ENCODE data around the gene SLC22A7. TPM values are rescaled to one million over a fixed set of nuclear protein-coding genes. Genes with fewer than 3 reads are reported as not detected.
A peak's percentile ranks its signal among the peaks of the same experiment; 100 is the strongest.

Gene SLC22A7
- total RNA-seq, 2 donors from 2014 or later: not detected

GRCh38 chr6:43269273-43270007, 28.6 kb upstream of the SLC22A7 start:
- H3K4me3 Mint-ChIP-seq: peak overlapping the region; percentile 25
- peak; percentile 68 for DNase-seq
- peaks cover 44% of the 10 kb centered on the region for H3K4me1 Mint-ChIP-seq
- H3K4me1 ChIP-seq (ENCODE audit: control insufficient read depth, insufficient read depth, low read length): peaks cover 9% of the 10 kb centered on the region
- no peak overlapping the region for H3K27ac Mint-ChIP-seq
- no peak for TF ChIP-seq CTCF (conservative IDR thresholded peaks at IDR 0.05)
- H3K9ac ChIP-seq (ENCODE audit: extremely low read depth, low read length, poor library complexity, severe bottlenecking): no peak overlapping the region
- WGBS, 2 experiments (ENCODE audit: insufficient coverage in 1 of 2, insufficient read length in 1 of 2): 15 to 36% methylated on average over 12 to 44 of the region's 44 CpGs
- peaks cover 32% of the 10 kb centered on the region for H3K27me3 ChIP-seq (ENCODE audit: control insufficient read depth, insufficient read depth, low read length, poor library complexity, severe bottlenecking)
- H3K36me3 ChIP-seq (ENCODE audit: control insufficient read depth, insufficient read depth, low read length): no peaks in the 10 kb centered on the region
- no peak overlapping the region for H3K27ac ChIP-seq (ENCODE audit: low read depth, low read length)
- H3K27me3 Mint-ChIP-seq (ENCODE audit: insufficient read depth): peaks cover 56% of the 10 kb centered on the region
- no peak overlapping the region for H3K4me3 ChIP-seq (ENCODE audit: low read length)
- no peaks in the 10 kb centered on the region for H3K9me3 Mint-ChIP-seq
- no peaks in the 10 kb centered on the region for H3K9me3 ChIP-seq (ENCODE audit: control insufficient read depth, low read length)
- no peaks in the 10 kb centered on the region for H3K36me3 Mint-ChIP-seq (ENCODE audit: low read depth)

- H3K9ac ChIP-seq (ENCODE audit: extremely low read depth, low read length, poor library complexity, severe bottlenecking): no peak overlapping the region
- WGBS, 2 experiments (ENCODE audit: insufficient coverage in 1 of 2, insufficient read length in 1 of 2): 93 to 98% methylated on average over 4 to 8 of the region's 8 CpGs
- no peak overlapping the region for H3K4me3 ChIP-seq (ENCODE audit: low read length)
- H3K36me3 Mint-ChIP-seq (ENCODE audit: low read depth): no peaks in the 10 kb centered on the region
- H3K27ac ChIP-seq (ENCODE audit: low read depth, low read length): no peak overlapping the region
- H3K9me3 Mint-ChIP-seq: no peaks in the 10 kb centered on the region
- peaks cover 16% of the 10 kb centered on the region for H3K4me1 ChIP-seq (ENCODE audit: control insufficient read depth, insufficient read depth, low read length)
- TF ChIP-seq CTCF (conservative IDR thresholded peaks at IDR 0.05): no peak
- no peak for DNase-seq
- H3K4me1 Mint-ChIP-seq: peaks cover 39% of the 10 kb centered on the region
- peaks cover 67% of the 10 kb centered on the region for H3K27me3 Mint-ChIP-seq (ENCODE audit: insufficient read depth)
- no peak overlapping the region for H3K4me3 Mint-ChIP-seq
- H3K27ac Mint-ChIP-seq: no peak overlapping the region
- H3K27me3 ChIP-seq (ENCODE audit: control insufficient read depth, insufficient read depth, low read length, poor library complexity, severe bottlenecking): peaks cover 50% of the 10 kb centered on the region
- H3K36me3 ChIP-seq (ENCODE audit: control insufficient read depth, insufficient read depth, low read length): no peaks in the 10 kb centered on the region
- no peaks in the 10 kb centered on the region for H3K9me3 ChIP-seq (ENCODE audit: control insufficient read depth, low read length)
Measured at GRCh38 chr6:43271103-43271815, 26.8 kb upstream of the SLC22A7 start.

GRCh38 chr6:43271944-43272343, 26.1 kb upstream of the SLC22A7 start:
- H3K9me3 Mint-ChIP-seq: no peaks in the 10 kb centered on the region
- no peak overlapping the region for H3K9ac ChIP-seq (ENCODE audit: extremely low read depth, low read length, poor library complexity, severe bottlenecking)

More at GRCh38 chr6:43271944-43272343, 26.1 kb upstream of the SLC22A7 start:
- H3K27me3 ChIP-seq (ENCODE audit: control insufficient read depth, insufficient read depth, low read length, poor library complexity, severe bottlenecking): peaks cover 53% of the 10 kb centered on the region
- Mint-ChIP-seq H3K4me3 (no peak overlapping the region), H3K4me1 (peaks cover 40% of the 10 kb centered on the region), H3K36me3 (ENCODE audit: low read depth) (no peaks in the 10 kb centered on the region), H3K27me3 (ENCODE audit: insufficient read depth) (peaks cover 72% of the 10 kb centered on the region), H3K27ac (no peak overlapping the region)
- no peaks in the 10 kb centered on the region for H3K36me3 ChIP-seq (ENCODE audit: control insufficient read depth, insufficient read depth, low read length)
- DNase-seq: no peak
- no peak for TF ChIP-seq CTCF (conservative IDR thresholded peaks at IDR 0.05)
- H3K27ac ChIP-seq (ENCODE audit: low read depth, low read length): no peak overlapping the region
- H3K4me3 ChIP-seq (ENCODE audit: low read length): no peak overlapping the region
- no peaks in the 10 kb centered on the region for H3K9me3 ChIP-seq (ENCODE audit: control insufficient read depth, low read length)
- H3K4me1 ChIP-seq (ENCODE audit: control insufficient read depth, insufficient read depth, low read length): peaks cover 17% of the 10 kb centered on the region

Measured in endodermal cell (in vitro differentiated cells).